HG03565 (cell line): Measurements from ENCODE around the gene SLC38A9.
"Not testable (repeated sequence)": the region's sequence is repeated elsewhere in the genome, so short reads cannot be mapped to it uniquely, and the experiment has no call there.

Source experiments
- ATAC-seq: cut with Tn5 transposase; IDR thresholded peaks from one replicate; pipeline ENCODE4 v1.9.1; 2021; ENCODE audit warnings: mild to moderate bottlenecking, moderate library complexity; ENCODE audit not compliant: unreplicated experiment

The SLC38A9 gene

GRCh38 chr5:55712023-55712859 lies at the start of gene SLC38A9:
SLC38A9 (minus strand) TSS chr5:55712324; CDS start chr5:55697958, 14,366 bp downstream.
- ATAC-seq: peak; percentile 99

- ATAC-seq: not testable (repeated sequence)
Measured at GRCh38 chr5:55761721-55762120, 49.6 kb upstream of the SLC38A9 start.

GRCh38 chr5:55758714-55759113 lies 46.6 kb upstream of the SLC38A9 start:
- ATAC-seq: no peak

GRCh38 chr5:55758231-55758630 lies 46.1 kb upstream of the SLC38A9 start:
- ATAC-seq: no peak

- ATAC-seq: no peak
Measured at GRCh38 chr5:55750499-55750898, 38.4 kb upstream of the SLC38A9 start.

GRCh38 chr5:55750063-55750462 lies 37.9 kb upstream of the SLC38A9 start:
- ATAC-seq: no peak

- no peak for ATAC-seq
Measured at GRCh38 chr5:55749387-55749786, 37.3 kb upstream of the SLC38A9 start.

- ATAC-seq: no peak
Measured at GRCh38 chr5:55747778-55748318, 35.7 kb upstream of the SLC38A9 start.

GRCh38 chr5:55742778-55743177 lies 30.7 kb upstream of the SLC38A9 start:
- ATAC-seq: no peak

GRCh38 chr5:55737793-55738192 lies 25.7 kb upstream of the SLC38A9 start, which contains the start of gene DDX4:
DDX4 (plus strand) TSS chr5:55738061; CDS start chr5:55738964, 903 bp downstream.
- ATAC-seq: no peak

- ATAC-seq: no peak
Measured at GRCh38 chr5:55734658-55735057, 22.5 kb upstream of the SLC38A9 start.

- no peak for ATAC-seq
Measured at GRCh38 chr5:55732585-55732984, 20.5 kb upstream of the SLC38A9 start.

GRCh38 chr5:55731848-55732247 lies 19.7 kb upstream of the SLC38A9 start:
- no peak for ATAC-seq

- ATAC-seq: no peak
Measured at GRCh38 chr5:55724281-55724680, 12.2 kb upstream of the SLC38A9 start.

GRCh38 chr5:55720188-55720703 lies 8.1 kb upstream of the SLC38A9 start:
- no peak for ATAC-seq

GRCh38 chr5:55719026-55719425 lies 6.9 kb upstream of the SLC38A9 start:
- not testable (repeated sequence) for ATAC-seq

- ATAC-seq: no peak
Measured at GRCh38 chr5:55715519-55716078, 3.5 kb upstream of the SLC38A9 start.

- no peak for ATAC-seq
Measured at GRCh38 chr5:55714749-55715148, 2.6 kb upstream of the SLC38A9 start.

GRCh38 chr5:55714339-55714738 lies 2.2 kb upstream of the SLC38A9 start:
- ATAC-seq: no peak

- no peak for ATAC-seq
Measured at GRCh38 chr5:55713871-55714270, 1.7 kb upstream of the SLC38A9 start.

GRCh38 chr5:55711507-55712022 lies 559 bp downstream of the SLC38A9 start:
- ATAC-seq: no peak

GRCh38 chr5:55708732-55709131 lies 3.4 kb downstream of the SLC38A9 start:
- no peak for ATAC-seq
